NB4 (cell line): Measurements from ENCODE around the gene IDE.

Source experiments
- POLR2A ChIP-seq: IDR thresholded peaks from 2 replicates; pipeline ENCODE4 v1.6.1; 2011; ENCODE audit warnings: mild to moderate bottlenecking; ENCODE audit not compliant: insufficient read length; ENCODE audit errors: extremely low read depth
- TF ChIP-seq, protein P1 (sequence below): IDR thresholded peaks from one replicate; pipeline ENCODE4 v1.5.1; 2012; ENCODE audit warnings: low read depth, low read length
- TF ChIP-seq, protein P2 (sequence below): IDR thresholded peaks from 2 replicates; pipeline ENCODE4 v1.6.1; 2011; ENCODE audit warnings: low read depth, low read length

DNA sequence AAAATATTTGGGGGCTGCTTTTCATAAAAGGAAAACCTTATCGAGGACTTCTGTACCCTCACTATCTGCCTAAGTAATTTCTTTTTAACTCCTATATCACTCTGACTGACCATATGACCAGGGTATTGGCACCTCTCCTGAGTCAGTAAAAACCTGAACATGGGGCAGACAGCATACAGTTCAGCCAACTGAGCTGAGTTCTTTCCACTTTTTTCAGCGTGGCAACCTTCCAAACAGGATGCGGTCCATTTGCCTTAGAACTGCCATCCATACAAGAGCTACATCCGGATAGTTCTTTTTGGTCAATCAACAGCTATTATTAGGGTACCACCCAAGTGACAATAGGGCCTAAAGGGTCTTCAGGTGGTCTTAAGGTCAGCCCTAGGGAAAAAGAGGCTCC, 160.4 kb downstream of the IDE start:
- TF ChIP-seq, protein P1, sequence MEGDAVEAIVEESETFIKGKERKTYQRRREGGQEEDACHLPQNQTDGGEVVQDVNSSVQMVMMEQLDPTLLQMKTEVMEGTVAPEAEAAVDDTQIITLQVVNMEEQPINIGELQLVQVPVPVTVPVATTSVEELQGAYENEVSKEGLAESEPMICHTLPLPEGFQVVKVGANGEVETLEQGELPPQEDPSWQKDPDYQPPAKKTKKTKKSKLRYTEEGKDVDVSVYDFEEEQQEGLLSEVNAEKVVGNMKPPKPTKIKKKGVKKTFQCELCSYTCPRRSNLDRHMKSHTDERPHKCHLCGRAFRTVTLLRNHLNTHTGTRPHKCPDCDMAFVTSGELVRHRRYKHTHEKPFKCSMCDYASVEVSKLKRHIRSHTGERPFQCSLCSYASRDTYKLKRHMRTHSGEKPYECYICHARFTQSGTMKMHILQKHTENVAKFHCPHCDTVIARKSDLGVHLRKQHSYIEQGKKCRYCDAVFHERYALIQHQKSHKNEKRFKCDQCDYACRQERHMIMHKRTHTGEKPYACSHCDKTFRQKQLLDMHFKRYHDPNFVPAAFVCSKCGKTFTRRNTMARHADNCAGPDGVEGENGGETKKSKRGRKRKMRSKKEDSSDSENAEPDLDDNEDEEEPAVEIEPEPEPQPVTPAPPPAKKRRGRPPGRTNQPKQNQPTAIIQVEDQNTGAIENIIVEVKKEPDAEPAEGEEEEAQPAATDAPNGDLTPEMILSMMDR = no peak
- no peak for TF ChIP-seq POLR2A
- TF ChIP-seq, protein P2, sequence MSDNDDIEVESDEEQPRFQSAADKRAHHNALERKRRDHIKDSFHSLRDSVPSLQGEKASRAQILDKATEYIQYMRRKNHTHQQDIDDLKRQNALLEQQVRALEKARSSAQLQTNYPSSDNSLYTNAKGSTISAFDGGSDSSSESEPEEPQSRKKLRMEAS = no peak
